Stimulated activated CD4-positive, alpha-beta T cell treated with anti-CD3 and anti-CD28 coated beads, Interleukin-1b, Interleukin-23, amount 100 ng/mL, for 24 hours (primary cell): ENCODE results near the gene RASL12.
"Not testable (repeated sequence)": the region's sequence is repeated elsewhere in the genome, so short reads cannot be mapped to it uniquely, and the experiment has no call there.

Source experiments
- DNase-seq, 4 experiments: peaks; one replicate each; pipeline ENCODE4 v3.0.0-alpha.2; 2020; ENCODE audit warnings: low read depth in 4 of 4, low spot score in 1 of 4

Gene RASL12

GRCh38 chr15:65057549-65057940 is 10.2 kb downstream of the RASL12 start:
- no peak for DNase-seq

- DNase-seq = no peak
These were observed 10.8 kb downstream of the RASL12 start for GRCh38 chr15:65056868-65057548.

GRCh38 chr15:65056106-65056505 is 11.7 kb downstream of the RASL12 start:
- no peak for DNase-seq

GRCh38 chr15:65055201-65055870 is 12.5 kb downstream of the RASL12 start:
- DNase-seq = no peak

- DNase-seq = peak in 3 of 4 experiments; percentile 21 to 23 (median 21)
These were observed 13.2 kb downstream of the RASL12 start for GRCh38 chr15:65054333-65055200.

GRCh38 chr15:65052956-65053355 is 14.8 kb downstream of the RASL12 start:
- DNase-seq = no peak

GRCh38 chr15:65051266-65051665 is 16.5 kb downstream of the RASL12 start:
- no peak for DNase-seq

- no peak for DNase-seq
These were observed 17.5 kb downstream of the RASL12 start for GRCh38 chr15:65050270-65050669.

GRCh38 chr15:65049418-65049840 is 18.4 kb downstream of the RASL12 start:
- peak; percentile 80 to 88 (median 84) for DNase-seq

GRCh38 chr15:65048241-65048640 is 19.6 kb downstream of the RASL12 start:
- DNase-seq = no peak

GRCh38 chr15:65044724-65045481 is 22.9 kb downstream of the RASL12 start, which contains the start of gene SLC51B:
Gene SLC51B, plus strand, starts transcription at chr15:65045387. Its CDS starts 4,618 bp downstream, at chr15:65050005.
- DNase-seq = no peak

- DNase-seq = not testable (repeated sequence)
These were observed 23.6 kb downstream of the RASL12 start for GRCh38 chr15:65044218-65044617.

GRCh38 chr15:65042776-65043327 is 24.9 kb downstream of the RASL12 start:
- DNase-seq = no peak

GRCh38 chr15:65041787-65042186 is 26.0 kb downstream of the RASL12 start:
- DNase-seq = no peak

- DNase-seq = no peak
These were observed 27.3 kb downstream of the RASL12 start for GRCh38 chr15:65040461-65040860.

- no peak for DNase-seq
These were observed 29.0 kb downstream of the RASL12 start for GRCh38 chr15:65038836-65039235.

GRCh38 chr15:65038428-65038827 is 29.4 kb downstream of the RASL12 start:
- DNase-seq = no peak

- DNase-seq = no peak
These were observed 30.5 kb downstream of the RASL12 start for GRCh38 chr15:65037309-65037708.

GRCh38 chr15:65034719-65035118 is 33.1 kb downstream of the RASL12 start:
- DNase-seq = no peak

- no peak for DNase-seq
These were observed 34.0 kb downstream of the RASL12 start for GRCh38 chr15:65033659-65034269.
